ENCODE results near the gene MAP2K5.
"Not testable (repeated sequence)": the region's sequence is repeated elsewhere in the genome, so short reads cannot be mapped to it uniquely, and the experiment has no call there.

Gene MAP2K5

DNA sequence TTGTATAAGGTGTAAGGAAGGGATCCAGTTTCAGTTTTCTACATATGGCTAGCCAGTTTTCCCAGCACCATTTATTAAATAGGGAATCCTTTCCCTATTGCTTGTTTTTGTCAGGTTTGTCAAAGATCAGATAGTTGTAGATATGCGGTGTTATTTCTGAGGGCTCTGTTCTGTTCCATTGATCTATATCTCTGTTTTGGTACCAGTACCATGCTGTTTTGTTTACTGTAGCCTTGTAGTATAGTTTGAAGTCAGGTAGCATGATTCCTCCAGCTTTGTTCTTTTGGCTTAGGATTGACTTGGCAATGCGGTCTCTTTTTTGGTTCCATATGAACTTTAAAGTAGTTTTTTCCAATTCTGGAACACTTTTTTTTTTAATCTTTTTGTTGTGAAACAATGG lies 130.3 kb downstream of the MAP2K5 start:
- DNase-seq (ENCODE audit: low spot score): not testable (repeated sequence)

- DNase-seq (ENCODE audit: low spot score): no peak
These were observed 132.5 kb downstream of the MAP2K5 start for GRCh38 chr15:67674983-67675382.

GRCh38 chr15:67678089-67678488 lies 135.6 kb downstream of the MAP2K5 start:
- no peak for DNase-seq (ENCODE audit: low spot score)

DNA sequence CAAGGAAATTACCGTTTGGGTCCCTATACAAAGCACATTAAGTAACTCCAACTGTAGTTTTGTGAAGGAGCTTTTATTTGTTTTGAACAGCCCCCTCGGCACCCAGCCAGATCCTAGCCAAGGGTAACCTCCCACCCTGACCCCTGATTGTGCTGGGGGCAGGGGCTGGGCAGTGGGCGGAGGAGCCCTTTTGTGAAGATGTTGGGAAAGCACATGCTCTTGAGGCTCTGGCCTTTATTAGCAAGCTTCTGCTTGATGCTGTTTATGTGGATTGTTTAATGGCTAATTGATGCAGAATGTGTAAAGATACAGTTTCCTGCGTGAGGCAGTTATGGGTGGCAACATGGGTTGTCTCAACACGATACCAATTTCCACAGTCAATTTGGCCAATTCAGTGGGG lies 136.5 kb downstream of the MAP2K5 start:
- DNase-seq (ENCODE audit: low spot score): no peak

DNA sequence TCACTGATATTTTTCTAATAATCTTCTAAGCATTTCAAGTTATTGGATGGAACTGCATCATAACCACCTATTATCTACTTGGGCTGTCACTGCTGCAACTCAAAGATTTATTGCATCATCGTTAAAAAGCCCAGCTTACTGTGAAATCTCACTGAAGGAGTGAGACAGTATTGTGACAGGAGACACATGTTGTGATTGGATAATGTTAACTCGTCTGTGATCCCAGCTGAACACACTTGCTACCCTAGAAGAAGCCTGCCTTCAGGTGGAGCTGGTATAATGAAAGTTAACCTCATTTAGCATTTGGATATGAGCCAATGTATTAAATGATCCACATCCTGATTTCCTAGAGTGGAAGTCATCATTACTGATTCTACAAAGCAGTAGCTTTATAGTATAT lies 138.1 kb downstream of the MAP2K5 start:
- peak; percentile 32 for DNase-seq (ENCODE audit: low spot score)

GRCh38 chr15:67685008-67685599 lies 142.6 kb downstream of the MAP2K5 start:
- DNase-seq (ENCODE audit: low spot score): peak; percentile 46

DNA sequence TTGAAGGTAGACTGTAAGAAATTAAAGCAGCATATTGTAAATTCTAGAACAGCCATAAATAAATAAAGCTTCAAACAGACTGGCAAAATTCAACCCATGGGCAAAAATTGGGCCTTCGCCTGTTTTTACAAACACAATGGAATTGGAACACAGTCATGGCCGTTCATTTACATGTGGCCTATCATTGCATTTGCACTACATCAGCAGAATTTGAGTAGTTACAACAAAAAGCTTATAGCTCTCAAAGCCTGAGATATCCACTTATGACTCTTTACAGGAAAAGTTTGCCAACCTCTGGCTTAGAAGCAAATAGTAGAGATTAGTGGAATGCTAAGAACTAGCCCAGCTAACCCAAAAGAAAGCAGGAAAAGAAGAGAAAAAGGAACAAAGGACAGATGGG lies 143.2 kb downstream of the MAP2K5 start:
- DNase-seq (ENCODE audit: low spot score): no peak

GRCh38 chr15:67690936-67691335 lies 148.4 kb downstream of the MAP2K5 start:
- DNase-seq (ENCODE audit: low spot score): peak; percentile 67

- no peak for DNase-seq (ENCODE audit: low spot score)
These were observed 148.9 kb downstream of the MAP2K5 start for GRCh38 chr15:67691450-67691849.

- no peak for DNase-seq (ENCODE audit: low spot score)
These were observed 150.1 kb downstream of the MAP2K5 start for GRCh38 chr15:67692573-67692972.

- DNase-seq (ENCODE audit: low spot score): no peak
These were observed 153.6 kb downstream of the MAP2K5 start for GRCh38 chr15:67696087-67696486.

- no peak for DNase-seq (ENCODE audit: low spot score)
These were observed 157.5 kb downstream of the MAP2K5 start for GRCh38 chr15:67700023-67700422.

DNA sequence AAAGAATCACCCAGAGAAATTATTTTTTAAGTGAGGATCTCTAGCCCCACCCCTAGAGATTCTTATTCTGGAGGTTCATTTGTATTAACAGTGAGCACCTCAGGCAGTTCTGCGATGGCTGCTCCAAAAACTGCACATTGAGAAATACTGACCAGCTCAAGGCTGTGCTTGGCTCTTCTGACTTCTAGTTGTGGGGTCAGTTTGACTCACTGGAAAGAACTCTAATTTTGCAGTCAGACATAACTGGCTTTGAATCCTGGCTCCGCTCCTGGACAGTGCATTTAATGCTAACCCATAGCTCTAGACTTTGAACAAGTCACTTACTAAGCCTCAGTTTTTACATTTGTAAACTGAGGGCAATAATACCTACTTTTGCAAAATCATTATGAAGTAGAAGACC lies 159.2 kb downstream of the MAP2K5 start:
- DNase-seq (ENCODE audit: low spot score): no peak

DNA sequence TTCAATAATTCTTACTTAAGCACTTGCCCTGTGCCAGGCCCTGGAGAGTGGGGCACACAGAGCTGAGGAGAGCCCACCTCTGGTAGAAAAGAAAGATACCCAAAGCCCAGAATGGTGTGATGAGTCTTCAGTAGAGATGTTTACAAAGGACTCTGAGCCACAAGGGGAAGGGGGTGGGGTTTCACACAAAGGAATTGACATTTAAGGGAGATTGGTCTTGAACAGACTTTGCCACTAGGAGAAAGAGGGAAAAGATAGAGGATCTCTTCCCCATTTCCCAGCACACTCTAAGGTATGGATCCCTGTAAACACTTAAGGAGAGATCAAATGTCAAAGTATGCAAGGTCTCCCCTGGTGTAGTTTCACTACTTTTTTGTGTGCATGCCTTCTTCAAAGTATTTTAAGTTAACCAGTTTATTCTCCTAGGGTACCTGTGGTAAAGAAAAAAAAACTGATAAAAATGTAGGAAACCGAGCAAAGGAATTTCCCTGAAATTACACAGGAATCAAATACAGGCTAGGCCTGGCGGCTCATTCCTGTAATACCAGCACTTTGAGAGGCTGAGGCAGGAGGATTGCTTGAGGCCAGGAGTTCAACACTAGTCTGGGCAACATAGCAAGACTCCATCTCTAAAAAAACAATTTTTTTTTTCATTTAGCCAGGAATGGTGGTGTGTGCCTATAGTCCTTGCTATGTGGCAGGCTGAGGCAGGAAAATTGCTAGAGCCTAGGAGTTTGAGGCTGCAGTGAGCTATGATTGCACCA lies 165.2 kb downstream of the MAP2K5 start:
- no peak for DNase-seq (ENCODE audit: low spot score)

- no peak for DNase-seq (ENCODE audit: low spot score)
These were observed 166.0 kb downstream of the MAP2K5 start for GRCh38 chr15:67708500-67708899.

GRCh38 chr15:67715170-67715569 lies 172.7 kb downstream of the MAP2K5 start:
- DNase-seq (ENCODE audit: low spot score): no peak

DNA sequence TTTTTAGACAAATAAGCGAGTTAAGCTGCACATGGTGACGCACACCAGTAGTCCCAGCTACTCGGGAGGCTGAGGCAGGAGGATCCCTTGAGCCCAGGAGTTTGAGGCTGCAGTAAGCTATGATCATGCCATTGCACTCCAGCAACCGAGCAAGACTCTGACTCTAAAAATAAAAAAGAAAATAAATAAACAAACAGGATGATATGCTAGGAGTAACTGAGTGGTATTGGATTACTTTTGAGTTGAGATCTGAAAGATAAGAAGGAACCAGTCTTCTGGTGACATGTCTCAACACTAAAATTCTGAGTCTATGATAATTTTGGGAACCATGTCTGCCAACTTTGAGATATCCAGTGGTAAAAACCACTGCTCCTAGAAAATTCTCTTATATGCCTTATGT lies 173.7 kb downstream of the MAP2K5 start:
- no peak for DNase-seq (ENCODE audit: low spot score)

DNA sequence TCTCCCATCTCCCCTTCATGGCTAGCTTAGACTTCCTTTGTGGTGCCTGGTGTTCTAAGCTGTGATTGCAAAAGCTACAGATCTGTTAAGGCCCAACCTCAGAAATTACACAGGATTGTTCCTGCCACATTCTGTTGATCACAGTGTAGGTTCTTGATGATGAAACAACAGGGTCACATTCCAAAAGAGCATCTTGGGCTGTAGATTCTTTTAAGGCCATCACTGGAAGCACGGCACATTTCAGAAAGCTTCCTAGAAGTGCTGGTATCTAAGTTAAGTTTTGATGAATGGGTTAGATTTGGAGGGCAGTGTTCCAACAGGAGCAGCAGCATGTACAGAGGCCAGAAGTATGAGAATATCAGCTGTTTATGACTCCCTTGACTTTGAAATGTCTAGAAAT lies 175.3 kb downstream of the MAP2K5 start:
- no peak for DNase-seq (ENCODE audit: low spot score)

- DNase-seq (ENCODE audit: low spot score): no peak
These were observed 176.9 kb downstream of the MAP2K5 start for GRCh38 chr15:67719330-67719959.

DNA sequence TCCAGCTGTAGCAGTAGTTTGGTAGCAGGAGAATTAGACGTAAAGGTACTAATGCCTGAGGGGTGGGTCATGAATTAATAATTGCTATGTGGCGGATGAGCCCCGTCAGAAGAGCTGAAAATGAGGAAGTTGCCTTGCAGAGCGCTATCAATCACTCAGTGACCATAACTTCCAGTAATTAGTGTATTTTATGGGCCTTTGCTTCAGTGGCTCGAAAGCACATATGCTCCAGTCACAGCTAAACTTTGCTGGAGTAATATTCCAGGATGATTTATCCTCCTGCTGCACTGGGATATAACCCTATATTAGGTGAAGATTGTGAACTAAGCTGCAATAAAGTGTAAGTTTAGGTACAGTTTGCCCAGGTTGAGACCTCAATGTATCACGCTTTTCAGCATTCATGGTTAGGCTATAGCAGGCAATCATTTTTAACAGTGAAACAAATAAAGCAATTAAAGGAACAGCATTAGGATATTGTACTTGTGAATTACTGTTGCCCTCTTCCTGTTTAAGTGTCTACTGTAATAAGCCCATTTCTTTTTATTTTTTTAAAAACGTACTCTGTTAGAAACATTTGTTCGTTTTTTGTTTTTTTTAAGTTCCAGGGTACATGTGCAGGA lies 178.2 kb downstream of the MAP2K5 start:
- DNase-seq (ENCODE audit: low spot score): no peak

- DNase-seq (ENCODE audit: low spot score): no peak
These were observed 179.7 kb downstream of the MAP2K5 start for GRCh38 chr15:67722030-67722817.
